NCI-H1092 (cell line): ENCODE measurements around the gene GAB1.
A peak's percentile ranks its signal among the peaks of the same experiment; 100 is the strongest.

Source experiments
- DNase-seq: peaks from one replicate; lab custom pipeline; 2025; lab: John Stamatoyannopoulos, UW

Gene GAB1

GRCh38 chr4:143389579-143390195, 53.0 kb downstream of the GAB1 start:
- no peak for DNase-seq

- DNase-seq: no peak
These were observed 54.1 kb downstream of the GAB1 start for GRCh38 chr4:143390764-143391163.

- DNase-seq: no peak
These were observed 54.6 kb downstream of the GAB1 start for GRCh38 chr4:143391261-143391660.

- no peak for DNase-seq
These were observed 55.2 kb downstream of the GAB1 start for GRCh38 chr4:143391895-143392294.

GRCh38 chr4:143393195-143393594, 56.5 kb downstream of the GAB1 start:
- DNase-seq: no peak

- no peak for DNase-seq
These were observed 58.2 kb downstream of the GAB1 start for GRCh38 chr4:143394739-143395453.

- DNase-seq: no peak
These were observed 60.0 kb downstream of the GAB1 start for GRCh38 chr4:143396695-143397094.

GRCh38 chr4:143397335-143397734, 60.7 kb downstream of the GAB1 start:
- DNase-seq: no peak

GRCh38 chr4:143397887-143398286, 61.2 kb downstream of the GAB1 start:
- DNase-seq: no peak

GRCh38 chr4:143399113-143399949, 62.7 kb downstream of the GAB1 start:
- DNase-seq: peak; percentile 16

- DNase-seq: no peak
These were observed 63.4 kb downstream of the GAB1 start for GRCh38 chr4:143400082-143400481.

- DNase-seq: no peak
These were observed 66.3 kb downstream of the GAB1 start for GRCh38 chr4:143402776-143403552.

- DNase-seq: no peak
These were observed 66.8 kb downstream of the GAB1 start for GRCh38 chr4:143403553-143403820.

- DNase-seq: no peak
These were observed 67.9 kb downstream of the GAB1 start for GRCh38 chr4:143404555-143404954.

- no peak for DNase-seq
These were observed 68.5 kb downstream of the GAB1 start for GRCh38 chr4:143405075-143405730.

GRCh38 chr4:143406523-143406922, 69.8 kb downstream of the GAB1 start:
- no peak for DNase-seq

- no peak for DNase-seq
These were observed 70.8 kb downstream of the GAB1 start for GRCh38 chr4:143407474-143407873.

- DNase-seq: no peak
These were observed 71.2 kb downstream of the GAB1 start for GRCh38 chr4:143407888-143408287.

GRCh38 chr4:143410015-143410414, 73.3 kb downstream of the GAB1 start:
- no peak for DNase-seq

- no peak for DNase-seq
These were observed 75.1 kb downstream of the GAB1 start for GRCh38 chr4:143411527-143412419.

- DNase-seq: no peak
These were observed 75.7 kb downstream of the GAB1 start for GRCh38 chr4:143412420-143412758.
